Measurements from ENCODE around the gene REXO5.

The REXO5 gene

DNA sequence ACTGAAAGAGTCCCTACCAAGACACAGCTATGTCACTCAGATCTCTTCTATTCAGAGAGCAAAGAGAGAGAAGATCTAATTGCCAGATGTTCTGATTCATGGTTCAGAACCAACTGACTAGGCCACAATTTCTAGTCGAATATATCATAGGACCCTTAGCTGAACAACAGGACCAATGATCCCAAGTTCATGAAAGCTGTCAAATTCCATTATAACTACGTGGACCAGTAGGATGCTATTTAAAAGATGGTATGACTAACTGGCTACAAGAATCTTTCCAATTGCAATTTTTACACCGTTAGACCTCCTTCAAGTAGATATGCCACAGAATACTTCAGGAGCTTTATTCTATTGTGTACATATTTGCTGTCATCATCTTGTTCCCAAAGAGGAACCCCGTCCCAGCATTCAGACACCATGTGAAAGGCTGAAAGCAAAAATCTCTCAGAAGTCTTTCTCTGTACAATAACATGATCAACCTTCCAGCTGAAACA, 67.8 kb downstream of the REXO5 start:
- DNase-seq: no peak

DNA sequence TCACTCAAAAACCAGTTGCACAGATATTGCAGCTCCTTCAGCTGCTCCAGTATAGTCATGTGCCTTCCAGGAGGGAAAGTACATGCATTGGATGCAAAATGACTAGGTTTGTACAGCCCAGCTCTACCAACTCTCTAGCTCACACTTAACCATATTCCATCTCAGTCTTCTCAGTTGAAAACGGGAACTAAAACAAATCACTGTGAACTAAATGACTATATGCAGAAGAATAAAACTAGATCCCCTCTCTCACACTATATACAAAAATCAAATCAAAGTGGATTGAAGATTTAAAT, 69.0 kb downstream of the REXO5 start:
- no peak for DNase-seq

DNA sequence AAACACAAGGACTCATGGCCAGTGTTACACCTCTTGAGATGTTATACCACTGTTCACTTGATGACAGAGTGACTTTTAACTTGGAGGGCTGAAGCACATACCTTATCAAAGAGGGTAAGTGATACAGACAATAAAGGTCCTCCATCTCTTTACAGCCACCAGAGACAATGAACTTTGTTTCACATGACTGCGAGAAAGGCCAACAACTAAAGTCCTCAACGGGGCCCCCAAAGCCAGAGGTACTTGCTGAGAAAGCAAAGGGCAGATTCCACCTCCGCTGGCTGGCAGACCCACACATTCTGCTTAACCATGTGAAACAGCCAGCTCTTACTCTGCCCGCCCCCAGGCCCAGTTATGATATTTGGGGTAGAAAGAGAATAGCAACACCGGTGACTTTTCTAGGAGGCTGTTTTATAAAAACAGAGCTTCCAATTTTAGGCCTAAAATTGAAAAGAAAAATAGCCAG, 72.4 kb downstream of the REXO5 start:
- DNase-seq: no peak

DNA sequence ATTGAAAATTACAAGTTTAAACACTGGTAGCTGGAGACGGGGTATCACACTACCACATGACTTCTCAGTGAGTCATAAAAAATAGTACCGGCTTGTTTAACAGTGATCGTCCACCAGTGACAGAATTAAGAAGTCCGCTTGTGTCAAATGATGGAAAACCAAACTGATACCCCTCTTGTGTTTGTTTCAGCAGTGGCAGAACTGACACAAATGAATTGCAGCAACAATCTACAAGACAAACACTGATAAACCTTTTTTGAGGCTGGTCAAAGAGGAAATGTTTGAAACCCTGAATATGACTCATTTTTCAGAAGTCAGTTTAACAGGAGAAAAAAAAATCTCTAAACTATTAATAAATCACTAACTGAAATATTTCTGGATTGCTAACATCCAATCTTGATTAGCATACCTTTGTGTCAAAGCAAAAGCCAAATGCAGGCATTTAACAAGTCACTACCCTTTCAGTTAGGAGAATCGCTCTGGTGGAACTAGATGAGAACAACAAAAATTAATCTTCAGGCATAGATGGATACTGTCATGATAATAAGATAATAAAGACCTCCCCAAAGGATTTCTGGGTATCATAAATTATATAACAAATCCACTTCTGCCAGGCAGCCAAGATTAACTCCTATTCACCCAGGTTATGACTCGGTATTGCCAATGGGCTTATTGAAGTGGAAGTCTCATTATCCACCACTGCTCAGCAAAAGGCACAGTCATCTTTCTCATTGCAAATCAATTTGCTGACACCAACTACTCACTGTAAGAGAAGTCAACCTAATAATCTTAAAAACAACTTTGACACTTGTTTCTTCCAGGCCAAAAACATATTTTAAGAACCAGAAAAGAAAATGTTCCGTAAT, 73.1 kb downstream of the REXO5 start:
- DNase-seq: no peak

DNA sequence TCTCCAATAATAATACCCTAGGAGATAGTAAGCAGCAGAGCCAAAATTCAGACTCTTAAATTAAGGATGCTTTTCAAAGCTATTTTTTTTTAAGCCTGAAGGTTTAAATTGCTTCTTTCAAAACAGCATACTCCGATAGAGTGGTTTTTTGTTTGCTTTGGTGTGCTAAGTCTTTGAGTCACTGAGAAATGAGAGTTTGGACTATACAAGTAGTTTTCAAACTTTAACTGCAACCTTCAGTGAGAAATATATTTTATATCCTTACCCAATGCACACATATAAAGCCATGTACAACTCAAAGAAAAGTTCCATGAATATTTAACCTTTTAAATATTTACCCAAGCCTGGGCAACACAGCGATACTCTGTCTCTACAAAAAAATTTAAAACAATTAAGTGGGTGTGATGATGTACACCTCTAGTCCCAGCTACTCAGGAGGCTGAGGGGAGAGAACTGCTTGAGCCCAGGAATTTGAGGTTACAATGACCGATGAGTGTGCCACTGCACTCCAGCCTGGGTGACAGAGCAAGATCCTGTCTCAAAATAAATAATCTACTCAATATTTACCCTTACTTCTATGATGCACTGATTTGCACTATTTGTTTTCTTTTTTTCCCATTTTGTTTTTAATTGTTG, 74.7 kb downstream of the REXO5 start:
- no peak for DNase-seq

DNA sequence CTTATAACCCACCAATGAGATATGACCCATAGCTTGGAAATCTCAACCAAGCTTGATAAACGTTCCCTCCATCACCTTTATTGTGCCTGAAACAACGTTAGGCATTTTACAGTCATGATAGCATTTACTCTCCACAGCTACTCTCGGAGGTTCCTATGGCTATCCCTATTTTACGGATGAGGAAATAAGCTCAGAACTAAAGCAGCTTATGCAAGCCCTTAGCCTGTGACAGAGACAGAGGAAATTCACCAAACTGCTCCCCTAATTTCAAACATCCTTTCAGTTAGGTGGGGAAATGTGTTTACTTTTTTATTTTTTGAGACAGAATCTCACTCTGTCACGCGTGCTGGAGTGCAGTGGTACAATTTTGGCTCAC, 75.2 kb downstream of the REXO5 start:
- DNase-seq: no peak

DNA sequence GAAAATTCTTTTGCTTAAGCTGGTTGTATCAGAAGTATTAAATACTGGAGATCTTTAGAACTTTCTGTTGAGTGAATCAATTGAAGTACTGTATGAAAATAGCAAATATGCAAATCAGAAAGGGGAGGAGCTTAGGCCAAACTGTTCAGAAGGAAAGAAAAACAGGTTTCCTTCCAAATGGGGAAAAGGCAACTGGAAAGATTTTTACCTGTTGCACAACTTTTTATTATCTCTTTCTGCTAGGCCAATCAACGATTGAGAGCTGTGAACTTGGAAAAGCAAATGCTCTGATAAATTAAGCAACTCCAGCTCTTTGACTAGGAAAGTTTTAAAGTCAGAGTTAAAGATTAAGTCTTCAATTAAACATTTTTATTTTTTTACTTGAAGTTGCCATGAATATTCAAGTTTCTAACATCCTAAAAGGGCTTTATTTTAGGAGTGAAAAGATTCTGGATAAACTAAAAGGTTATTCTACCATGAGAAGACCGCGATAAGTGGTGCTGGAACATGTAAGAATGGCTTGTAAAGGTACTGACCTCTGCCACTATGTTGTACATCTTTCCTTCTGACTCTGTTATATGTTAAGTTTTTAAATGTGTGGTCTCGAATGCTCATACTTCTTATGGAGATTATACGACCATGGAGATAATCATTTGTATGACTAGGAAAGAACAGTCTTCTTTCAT, 77.4 kb downstream of the REXO5 start:
- DNase-seq: no peak

DNA sequence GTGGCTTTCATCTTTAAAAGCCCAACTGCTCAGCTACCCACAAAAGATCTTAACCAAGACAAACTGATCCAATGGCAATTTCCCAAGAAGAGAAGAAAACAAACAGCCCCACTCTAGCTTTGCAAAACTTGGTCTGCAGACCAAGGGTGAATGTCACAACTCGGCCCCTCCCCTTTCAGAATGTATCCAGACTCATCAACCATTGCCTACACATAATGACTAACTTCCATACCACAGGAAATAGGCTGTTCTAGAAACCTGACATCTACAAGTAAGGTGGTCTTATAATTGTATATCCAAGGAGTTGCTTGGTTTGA, 77.9 kb downstream of the REXO5 start:
- no peak for DNase-seq

DNA sequence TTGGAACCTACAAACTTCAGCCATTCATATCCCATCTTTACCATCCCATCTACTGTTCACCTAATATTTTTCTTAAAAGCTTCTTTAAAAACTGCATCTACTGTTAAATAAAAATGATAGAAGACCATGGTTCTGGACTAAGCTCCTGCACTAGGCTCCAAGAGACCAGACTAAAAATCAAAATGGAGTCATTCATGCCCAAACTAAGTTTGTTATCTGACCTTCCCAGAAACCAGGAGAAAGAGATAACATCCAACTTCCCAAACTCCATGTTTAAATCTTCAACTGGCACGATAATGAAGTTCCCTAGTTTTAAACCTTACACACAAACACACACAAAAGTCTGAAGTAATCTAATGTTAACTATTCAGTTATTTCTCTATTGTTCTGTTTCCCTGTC, 80.0 kb downstream of the REXO5 start:
- DNase-seq: no peak

DNA sequence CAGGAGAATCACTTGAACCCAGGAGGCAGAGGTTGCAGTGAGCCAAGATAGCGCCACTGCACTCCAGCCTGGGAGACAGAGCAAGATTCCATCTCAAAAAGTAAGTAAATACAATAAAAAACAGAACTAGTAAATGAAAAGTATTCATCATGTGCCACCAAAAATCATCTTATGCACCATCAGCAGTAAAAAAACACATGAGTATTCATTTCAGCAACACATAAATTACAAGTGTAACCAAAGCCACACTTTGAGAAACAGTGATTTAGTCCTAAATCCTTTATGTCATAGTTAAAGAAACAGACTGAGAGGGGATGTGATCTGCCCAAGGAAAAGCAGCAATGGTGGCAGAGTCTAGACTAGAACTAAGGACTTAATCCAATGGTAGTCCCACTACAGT, 80.9 kb downstream of the REXO5 start:
- no peak for DNase-seq

DNA sequence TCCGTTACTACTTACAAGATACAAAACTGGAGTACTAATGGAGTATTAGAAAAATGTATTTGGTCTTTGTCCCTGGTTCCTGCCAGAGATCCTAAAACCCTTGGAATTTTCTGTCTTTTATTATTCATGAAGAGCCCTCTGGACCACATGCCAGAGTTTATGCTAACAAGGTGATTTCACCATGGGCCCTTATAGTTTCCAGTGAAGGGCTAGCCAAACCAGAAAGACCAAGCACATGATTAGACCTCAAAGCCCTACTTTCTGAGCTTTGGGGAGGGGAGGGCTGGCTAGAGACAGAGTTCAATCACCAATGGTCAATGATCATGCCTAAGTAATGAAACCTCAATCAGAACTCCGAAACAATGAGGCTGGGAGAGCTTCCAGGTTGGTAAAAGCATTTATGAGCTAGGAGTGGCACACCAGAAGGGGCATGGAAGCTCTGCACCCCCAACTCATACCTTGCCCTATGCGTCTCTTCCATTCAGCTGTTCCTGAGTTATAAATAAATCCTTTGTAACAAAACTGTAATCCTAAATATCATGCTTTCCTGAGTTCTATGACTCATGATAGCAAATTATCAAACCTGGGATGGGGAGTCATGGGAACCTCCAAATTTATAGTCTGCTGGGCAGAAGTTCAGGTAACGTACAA, 83.4 kb downstream of the REXO5 start:
- no peak for DNase-seq

DNA sequence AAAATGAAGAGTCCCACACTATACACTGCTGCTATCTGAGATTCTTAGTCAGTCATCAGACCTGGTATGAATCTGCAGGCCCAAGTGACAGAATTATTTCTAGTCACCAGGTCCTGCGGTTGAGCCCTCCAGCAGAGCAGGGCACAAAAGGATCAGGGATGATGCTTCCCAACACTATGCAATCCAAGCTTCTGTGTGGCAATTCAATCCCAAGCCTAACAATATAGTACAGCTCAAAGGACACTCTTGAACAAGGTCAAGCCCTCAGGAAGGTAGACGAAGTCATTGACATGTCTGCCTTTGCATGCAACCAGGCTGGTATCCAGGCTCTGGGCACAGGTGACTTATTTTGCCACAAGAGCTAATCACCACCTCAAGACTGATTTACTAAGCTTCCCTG, 88.1 kb downstream of the REXO5 start:
- no peak for DNase-seq

DNA sequence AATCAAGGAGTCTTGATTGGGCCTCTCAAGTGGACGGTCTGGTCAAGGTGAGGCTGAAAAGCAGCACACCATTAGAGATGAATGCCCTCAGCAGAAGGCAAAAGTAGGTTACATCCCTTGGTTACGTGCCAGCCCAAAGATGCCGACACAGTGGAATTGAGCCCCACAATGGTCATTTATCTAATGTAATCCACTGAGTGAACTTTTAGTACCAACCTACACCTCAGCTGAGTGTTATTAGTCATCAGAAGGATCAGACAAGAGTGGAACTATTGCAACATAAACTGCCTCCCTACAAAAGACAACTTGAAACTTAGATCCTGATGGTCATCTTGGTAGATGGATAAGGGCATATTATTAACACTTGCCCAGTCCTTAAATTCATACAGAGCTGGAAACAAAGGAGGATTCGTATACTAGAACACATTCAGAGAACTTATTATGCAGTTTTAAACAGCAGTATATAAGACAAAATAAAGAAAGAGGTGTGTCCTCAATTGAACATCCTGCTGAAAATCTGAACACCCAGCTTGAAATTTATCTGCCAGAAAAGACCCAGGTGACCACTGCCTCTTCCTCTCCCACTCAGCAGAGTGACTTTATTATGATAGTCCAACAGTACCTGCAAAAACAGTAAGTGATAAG, 91.0 kb downstream of the REXO5 start:
- no peak for DNase-seq

DNA sequence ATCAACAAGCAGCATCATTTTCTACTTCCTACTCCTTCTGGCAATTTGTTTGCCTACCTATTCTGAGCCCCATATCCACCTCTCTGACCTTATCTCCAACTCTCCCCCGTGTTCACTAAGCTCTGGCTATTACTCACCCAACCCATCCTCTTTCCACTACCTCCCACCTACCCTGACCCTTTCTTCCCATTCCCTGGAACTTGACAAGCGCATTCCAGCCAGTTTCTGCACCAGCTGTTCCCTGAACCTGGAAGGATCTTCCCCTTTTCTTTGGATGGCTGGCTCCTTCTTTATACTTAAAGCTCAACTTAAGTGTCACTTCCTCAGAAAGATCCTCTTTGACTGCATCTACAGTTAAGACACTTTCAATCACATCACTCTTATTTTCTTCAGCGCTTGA, 91.6 kb downstream of the REXO5 start:
- no peak for DNase-seq

DNA sequence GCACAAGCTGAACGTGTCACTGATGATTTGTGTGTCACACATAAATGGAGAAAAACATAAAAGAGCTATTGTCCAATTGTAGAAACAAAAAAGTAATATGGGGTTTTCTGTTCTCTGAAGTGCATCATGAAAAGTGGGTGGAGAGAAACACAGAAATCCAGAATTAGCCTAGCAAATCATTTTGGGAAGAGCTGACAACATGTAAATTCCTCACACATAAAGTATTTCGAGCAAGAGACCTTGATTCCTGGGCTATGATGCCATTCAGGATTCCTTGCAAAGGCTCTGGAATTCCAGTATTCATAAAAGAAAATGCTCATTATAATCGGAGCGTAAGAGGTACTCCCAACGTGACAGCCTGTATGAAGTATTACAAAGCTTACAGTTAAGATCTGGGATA, 92.7 kb downstream of the REXO5 start:
- DNase-seq: no peak
